IMR-90 (cell line): ENCODE measurements around the gene LYRM7. TPM values are rescaled to one million over a fixed set of nuclear protein-coding genes. Genes with fewer than 3 reads are reported as not detected.

Experiments used
- polyA plus RNA-seq, 3 experiments: library from polyadenylated mRNA; depleted of rRNA; stranded (reverse); fragments of >200 nt; gene quantifications; 2 replicates each; pipeline ENCODE4 v1.2.3, GENCODE V29; 2012; ENCODE audit warnings: low replicate concordance in 1 of 3
- total RNA-seq: library from RNA; depleted of rRNA; stranded (reverse); fragments of >200 nt; gene quantifications from 2 replicates; pipeline ENCODE4 v1.2.3, GENCODE V29; 2012; rRNA removed

LYRM7 gene
- total and polyA plus RNA-seq, 2 of the 4 experiments (the other 2 are of a cell fraction) = 2.5 to 3.4 TPM

Other genes starting within 250 kb of the LYRM7 start
- 179 and 181 TPM in 2 replicates for gene HINT1, start 5.7 kb upstream of the LYRM7 start, total RNA-seq
- gene HINT1, start 5.7 kb upstream of the LYRM7 start, polyA plus RNA-seq (2012; rRNA removed) = 347 and 352 TPM in 2 replicates
- gene CDC42SE2, start 93.1 kb downstream of the LYRM7 start, total RNA-seq = 19.4 and 44.2 TPM in 2 replicates
- 8.8 and 12.5 TPM in 2 replicates for gene CDC42SE2, start 93.1 kb downstream of the LYRM7 start, polyA plus RNA-seq (2012; rRNA removed)